ENCODE results near the gene JUP. TPM values are rescaled to one million over a fixed set of nuclear protein-coding genes. Genes with fewer than 3 reads are reported as not detected.
A peak's percentile ranks its signal among the peaks of the same experiment; 100 is the strongest.

Gene JUP
- polyA plus RNA-seq, 1 donor from 2014 or later, result 72.0 TPM

DNA sequence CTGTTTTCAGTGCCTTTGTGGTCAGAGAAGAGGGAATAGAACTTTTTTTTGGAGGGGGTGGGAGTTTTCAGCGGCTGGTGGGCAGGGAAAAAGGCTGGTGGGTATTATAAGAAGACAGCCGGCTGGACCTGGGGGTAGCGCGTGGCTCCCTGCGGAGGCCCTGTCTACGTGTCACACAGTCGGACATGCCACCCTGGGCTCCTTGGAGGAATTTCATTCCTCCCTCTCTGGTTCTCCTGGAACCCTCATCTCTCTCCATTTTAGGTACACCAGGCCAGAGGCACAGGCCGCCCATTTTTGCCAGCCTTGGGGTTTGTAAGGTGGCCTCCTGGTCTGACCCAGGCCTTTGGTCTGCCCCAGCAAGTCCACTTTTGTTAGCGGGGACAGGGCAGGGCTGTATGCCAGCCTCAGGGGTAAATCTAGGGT, 27.2 kb upstream of the JUP start:
- Mint-ChIP-seq H3K4me1 (peaks cover 0 to 11% (median 11%) of the 10 kb centered on the region in 3 donors), H3K27ac (peak overlapping the region in 1 of 3 donors; percentile 14), H3K36me3 (no peaks in the 10 kb centered on the region), H3K27me3 (peaks cover 8% of the 10 kb centered on the region), H3K4me3 (peak overlapping the region in 2 of 4 donors; percentile 82 to 93), H3K9me3 (no peaks in the 10 kb centered on the region)

DNA sequence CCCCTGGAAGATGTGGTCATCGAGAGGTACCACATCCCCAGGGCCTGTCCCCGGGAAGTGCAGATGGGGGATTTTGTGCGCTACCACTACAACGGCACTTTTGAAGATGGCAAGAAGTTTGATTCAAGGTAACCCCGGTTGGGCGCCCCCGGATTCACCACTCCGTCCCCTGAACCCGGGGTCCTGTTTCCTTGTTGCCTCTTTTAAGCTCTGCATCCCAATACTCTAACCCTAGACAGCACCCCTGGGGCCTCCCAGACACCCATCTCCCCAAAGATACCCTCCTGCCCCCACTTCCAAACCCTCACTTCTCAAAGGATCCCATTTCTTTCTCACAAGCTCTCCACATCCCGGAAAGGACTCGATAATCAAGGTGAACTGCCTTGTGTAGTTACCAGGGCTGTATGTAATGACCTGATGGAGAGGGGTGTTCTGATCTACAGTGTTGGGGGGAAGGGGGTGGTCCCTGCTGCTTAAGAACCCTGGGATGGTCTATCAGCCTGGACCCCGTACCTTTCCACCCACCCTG, 26.7 kb upstream of the JUP start:
- peak overlapping the region in 1 of 3 donors; percentile 31 for H3K27ac Mint-ChIP-seq

DNA sequence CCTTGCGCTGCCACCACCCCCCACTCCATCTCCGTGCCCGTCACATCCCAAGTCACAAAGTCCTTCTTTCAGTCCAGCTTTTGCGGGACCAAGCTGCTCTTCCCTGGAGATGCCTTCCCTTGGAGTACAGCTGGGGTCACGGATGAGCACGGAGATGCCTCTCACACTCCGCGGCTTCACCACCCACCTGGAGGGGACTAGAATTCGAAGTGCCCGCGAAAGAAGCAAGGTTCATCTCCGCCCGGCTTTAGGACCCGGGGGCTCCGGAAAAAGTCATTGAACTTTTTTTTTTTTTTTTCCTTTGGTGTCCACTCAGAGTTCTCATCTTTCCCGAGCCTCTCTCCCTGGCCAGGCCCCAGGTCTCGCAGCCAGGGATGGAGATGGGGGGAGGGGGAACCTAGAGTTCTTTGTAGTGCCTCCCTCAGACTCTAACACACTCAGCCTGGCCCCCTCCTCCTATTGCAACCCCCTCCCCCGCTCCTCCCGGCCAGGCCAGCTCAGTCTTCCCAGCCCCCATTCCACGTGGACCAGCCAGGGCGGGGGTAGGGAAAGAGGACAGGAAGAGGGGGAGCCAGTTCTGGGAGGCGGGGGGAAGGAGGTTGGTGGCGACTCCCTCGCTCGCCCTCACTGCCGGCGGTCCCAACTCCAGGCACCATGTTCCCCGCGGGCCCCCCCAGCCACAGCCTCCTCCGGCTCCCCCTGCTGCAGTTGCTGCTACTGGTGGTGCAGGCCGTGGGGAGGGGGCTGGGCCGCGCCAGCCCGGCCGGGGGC, 26.1 kb upstream of the JUP start, which contains the start of gene FKBP10:
Gene FKBP10 (plus strand): TSS at position 624 of the 771 bp plus-strand sequence. CDS start 31 bp downstream, at position 655.
- H3K27ac Mint-ChIP-seq, result peak within 1 kb of the TSS in 2 of 3 donors; percentile 66 to 89
- peaks cover 6% of the 10 kb centered on the region for H3K27me3 Mint-ChIP-seq
- no peaks in the 10 kb centered on the region for H3K36me3 Mint-ChIP-seq
- peak within 1 kb of the TSS; percentile 82 to 97 (median 90) for H3K4me3 Mint-ChIP-seq
- no peaks in the 10 kb centered on the region for H3K9me3 Mint-ChIP-seq
- H3K4me1 Mint-ChIP-seq, result peaks cover 0 to 11% (median 11%) of the 10 kb centered on the region in 3 donors

More for the DNA sequence above, 26.7 kb upstream of the JUP start:
- Mint-ChIP-seq H3K4me3 (peak overlapping the region; percentile 30 to 93 (median 76)), H3K4me1 (peaks cover 0 to 11% (median 11%) of the 10 kb centered on the region in 3 donors), H3K36me3 (no peaks in the 10 kb centered on the region), H3K27me3 (peaks cover 7% of the 10 kb centered on the region), H3K9me3 (no peaks in the 10 kb centered on the region)

DNA sequence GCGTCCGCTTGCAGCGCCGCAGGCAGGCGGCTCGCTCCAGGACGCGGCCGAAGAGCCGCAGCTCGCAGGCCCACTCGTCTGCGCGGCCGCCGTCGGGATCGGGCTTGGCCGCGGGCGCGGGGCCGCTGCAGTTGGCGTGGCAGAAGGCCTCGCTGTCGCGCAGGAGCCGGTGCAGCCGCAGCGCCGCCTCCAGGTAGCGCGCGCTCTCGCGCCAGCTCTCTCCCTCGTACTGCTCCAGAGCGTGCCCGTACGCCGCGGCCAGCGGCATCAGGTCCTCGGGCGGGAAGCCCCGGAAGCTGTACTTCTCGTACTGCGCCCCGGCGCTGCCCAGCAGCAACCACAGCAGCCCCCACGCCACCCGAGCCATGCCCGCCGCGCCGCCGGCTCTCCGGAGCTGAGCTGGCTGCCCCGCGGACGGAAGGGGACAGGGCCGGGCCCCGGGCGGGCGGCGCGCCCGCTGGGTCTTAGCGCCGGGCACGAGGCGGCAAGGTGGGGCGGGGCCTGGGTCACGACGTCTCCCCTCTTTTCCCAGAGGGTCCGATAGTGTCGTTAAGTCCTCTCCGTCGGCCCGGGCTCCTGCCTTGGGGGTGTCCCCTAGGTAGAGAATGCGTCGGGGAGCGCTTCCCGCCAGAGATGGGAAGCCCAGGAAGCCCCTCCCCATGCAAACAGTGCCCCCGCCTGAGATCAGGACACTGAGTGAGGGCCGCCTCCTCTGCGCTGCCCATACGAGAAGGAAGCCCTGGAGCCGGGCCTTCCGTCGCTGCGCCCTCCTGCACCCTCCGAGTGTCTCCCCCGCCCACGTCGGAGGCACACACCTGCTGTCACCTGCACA, 25.3 kb upstream of the JUP start, which contains the start of gene P3H4:
Gene P3H4 (minus strand): TSS at position 401 of the 832 bp plus-strand sequence. CDS start 34 bp downstream, at position 367.
- peak within 1 kb of the TSS; percentile 81 to 97 (median 90) for H3K4me3 Mint-ChIP-seq
- peak within 1 kb of the TSS; percentile 66 to 89 (median 74) for H3K27ac Mint-ChIP-seq
- H3K9me3 Mint-ChIP-seq, result no peaks in the 10 kb centered on the region
- H3K27me3 Mint-ChIP-seq, result peaks cover 6% of the 10 kb centered on the region
- no peaks in the 10 kb centered on the region for H3K36me3 Mint-ChIP-seq
- H3K4me1 Mint-ChIP-seq, result peaks cover 0 to 11% (median 11%) of the 10 kb centered on the region in 3 donors

DNA sequence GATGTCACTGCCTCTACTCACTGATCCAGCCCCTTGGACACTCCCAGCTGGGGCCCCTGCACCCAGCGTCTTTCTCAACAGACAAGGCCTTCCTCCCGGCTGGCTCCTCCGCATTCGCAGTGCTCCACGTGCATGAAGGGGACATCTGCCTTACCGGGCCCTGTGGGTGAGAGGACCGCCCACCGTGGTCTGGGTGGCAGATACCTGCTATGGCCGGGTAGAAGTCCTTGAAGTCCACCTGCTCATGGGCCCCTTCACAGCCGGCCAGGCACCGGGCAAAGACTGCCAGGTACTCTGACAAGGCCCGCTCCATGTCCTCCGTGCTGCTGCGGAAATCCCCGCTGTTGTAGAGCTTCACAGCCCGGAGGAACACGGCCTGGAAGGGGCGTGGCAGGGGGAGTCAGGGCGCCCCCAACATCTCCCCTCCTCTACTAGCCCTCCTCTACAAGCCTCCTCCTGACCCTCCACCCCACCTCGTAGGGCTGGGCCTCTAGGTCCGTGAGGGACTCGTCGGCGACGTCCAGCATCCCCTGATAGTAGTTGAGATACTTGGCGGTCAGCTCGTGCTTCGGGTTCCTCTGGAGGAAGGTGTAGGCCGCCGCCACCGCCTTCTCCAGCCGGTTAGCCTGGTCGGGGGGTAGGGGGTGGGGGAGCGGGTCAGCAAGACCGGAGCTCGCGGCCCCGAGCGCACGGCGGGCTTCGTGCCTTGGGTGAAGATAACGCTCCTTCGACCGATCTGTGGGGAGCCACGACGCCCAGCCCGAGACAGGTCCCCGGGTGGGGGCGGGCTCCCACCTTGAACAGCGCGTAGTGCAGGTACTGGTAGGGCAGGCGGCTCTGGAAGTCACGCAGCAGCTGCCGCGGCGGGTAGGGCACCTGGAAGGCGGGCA, 24.4 kb upstream of the JUP start:
- Mint-ChIP-seq H3K27me3 (peaks cover 7% of the 10 kb centered on the region), H3K4me3 (peak overlapping the region; percentile 81 to 88 (median 85)), H3K27ac (peak overlapping the region in 2 of 3 donors; percentile 14 to 74), H3K4me1 (peaks cover 0 to 11% (median 11%) of the 10 kb centered on the region in 3 donors), H3K9me3 (no peaks in the 10 kb centered on the region), H3K36me3 (no peaks in the 10 kb centered on the region)

DNA sequence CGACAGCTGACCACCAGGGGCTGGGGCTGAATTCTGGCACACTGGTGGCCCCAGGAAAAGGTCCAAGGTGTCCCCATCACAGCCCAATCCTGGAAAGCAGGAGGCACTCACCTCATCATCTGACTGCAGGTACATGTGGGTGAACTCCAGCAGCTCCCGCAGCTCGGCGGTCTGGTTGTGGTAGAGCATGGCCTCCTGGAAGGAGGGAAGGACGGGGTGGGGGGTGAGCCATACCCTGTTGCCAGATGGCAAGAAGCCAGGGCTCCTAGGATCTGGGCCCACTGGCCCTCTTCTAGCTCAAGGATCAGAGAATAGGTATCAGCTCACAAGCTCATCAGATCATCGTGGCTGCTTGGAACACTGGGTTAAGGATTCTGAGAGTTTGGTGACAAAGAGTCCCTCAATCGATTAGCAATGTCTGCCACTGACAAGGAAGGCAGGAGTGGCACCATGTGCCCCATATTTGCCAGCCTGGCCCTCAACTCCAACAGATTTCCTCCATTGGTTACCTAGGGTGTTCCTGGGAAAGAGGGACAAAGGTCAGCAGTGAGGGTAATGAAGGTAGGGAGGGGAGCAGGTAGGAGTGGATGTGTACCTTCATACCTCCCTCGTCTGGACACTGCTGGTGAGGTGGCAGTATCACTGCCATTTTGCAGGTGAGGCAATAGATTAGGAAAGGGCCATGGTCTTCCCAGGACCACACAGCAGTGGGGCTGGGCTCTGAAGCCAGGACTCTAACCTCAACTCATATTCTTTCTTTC, 20.4 kb upstream of the JUP start:
- H3K27ac Mint-ChIP-seq, result no peak overlapping the region
- H3K4me3 Mint-ChIP-seq, result no peak overlapping the region
- no peaks in the 10 kb centered on the region for H3K9me3 Mint-ChIP-seq
- peaks cover 5 to 8% (median 6%) of the 10 kb centered on the region in 3 donors for H3K4me1 Mint-ChIP-seq
- H3K36me3 Mint-ChIP-seq, result no peaks in the 10 kb centered on the region
- H3K27me3 Mint-ChIP-seq, result peaks cover 5% of the 10 kb centered on the region

DNA sequence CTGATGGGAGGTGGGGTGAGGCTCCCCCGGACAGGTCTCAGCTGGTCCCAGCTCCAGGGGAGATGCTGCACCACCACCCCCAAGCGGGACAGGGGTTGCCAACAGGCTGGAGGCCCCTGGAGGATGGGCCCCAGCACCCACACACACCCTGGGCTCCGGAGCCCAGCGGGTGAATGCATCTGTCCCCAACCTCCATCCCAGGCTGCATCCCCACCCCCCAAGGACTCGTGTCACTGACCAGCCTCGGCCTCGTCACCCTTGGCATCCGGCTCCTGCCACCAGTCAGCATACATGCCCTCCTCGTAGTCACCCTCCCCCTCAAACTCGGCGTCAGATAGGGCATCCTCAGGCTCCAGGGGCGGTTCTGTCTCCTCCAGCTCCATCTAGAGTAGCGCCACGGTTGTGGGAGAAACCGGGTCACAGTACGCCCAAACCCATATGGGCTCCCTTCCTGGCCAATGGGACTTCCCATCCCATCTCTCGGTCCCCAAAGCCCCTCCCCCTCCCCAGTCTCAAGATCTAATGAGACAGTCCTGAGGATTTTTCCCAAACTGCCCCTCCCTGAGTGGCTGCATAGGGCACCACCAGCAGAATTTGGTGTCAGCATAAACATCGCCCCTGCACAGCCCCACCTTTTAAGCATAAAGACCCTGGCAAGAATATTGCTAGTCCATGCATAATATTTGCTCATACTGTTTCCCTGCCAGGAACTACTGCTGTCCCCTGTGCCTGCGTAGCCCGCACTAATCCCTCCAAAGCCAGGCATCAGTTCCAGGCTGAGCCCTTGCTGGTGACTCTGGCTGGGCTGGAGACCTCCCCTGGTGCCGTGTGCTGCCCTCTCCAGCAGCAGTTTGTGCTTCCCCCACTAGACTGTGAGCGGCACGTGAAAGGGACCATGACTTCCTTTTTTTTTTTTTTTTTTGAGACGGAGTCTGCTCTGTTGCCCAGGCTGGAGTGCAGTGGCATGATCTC, 16.8 kb upstream of the JUP start:
- H3K27ac Mint-ChIP-seq, result peak overlapping the region in 1 of 3 donors; percentile 83
- H3K36me3 Mint-ChIP-seq, result peaks cover 2% of the 10 kb centered on the region
- H3K4me1 Mint-ChIP-seq, result peaks cover 11 to 15% (median 12%) of the 10 kb centered on the region in 3 donors
- no peaks in the 10 kb centered on the region for H3K9me3 Mint-ChIP-seq
- peak overlapping the region in 2 of 4 donors; percentile 48 to 52 for H3K4me3 Mint-ChIP-seq
- H3K27me3 Mint-ChIP-seq, result peaks cover 2% of the 10 kb centered on the region

DNA sequence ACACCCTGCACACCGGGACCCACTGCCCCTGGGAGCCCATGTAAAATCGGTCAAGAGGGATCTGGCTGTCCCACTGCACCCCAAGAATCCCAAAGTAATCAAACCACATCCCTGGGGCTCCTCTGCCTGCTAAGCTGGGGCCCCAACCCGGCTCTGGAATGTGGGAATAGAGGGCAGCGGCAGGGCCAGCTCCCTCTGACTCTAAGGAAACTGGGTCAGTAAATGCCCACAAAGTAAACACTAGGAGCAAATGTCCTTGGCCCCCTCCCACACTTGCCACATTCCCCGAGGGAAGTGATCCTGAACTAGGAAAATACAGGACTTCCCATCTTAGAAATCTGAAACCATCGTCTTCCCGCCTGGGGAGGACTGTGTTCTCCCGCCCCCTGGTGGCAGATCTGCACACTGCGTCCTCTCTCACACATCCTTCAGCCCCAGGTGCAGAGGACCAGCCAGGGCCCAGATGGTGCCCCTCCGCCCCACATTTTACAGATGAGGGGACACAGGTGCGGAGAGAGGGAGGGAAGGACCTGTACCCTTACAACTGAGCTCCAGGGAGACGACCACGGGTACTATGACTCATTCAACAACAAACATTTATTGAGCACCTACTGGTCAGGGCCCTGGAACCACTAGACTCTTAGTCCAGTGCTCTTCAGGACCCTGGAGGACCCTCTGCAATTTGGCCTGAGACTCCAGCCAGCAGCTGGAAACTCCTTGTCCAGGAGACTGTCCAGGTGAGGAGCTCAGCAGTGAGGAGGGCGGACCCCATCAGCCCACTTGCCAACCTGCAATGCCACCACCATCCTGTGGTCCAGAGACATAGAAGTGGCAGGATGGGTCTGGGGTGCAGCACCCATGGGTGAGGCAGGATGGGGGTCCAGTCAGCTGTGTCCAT, 15.1 kb upstream of the JUP start:
- peaks cover 2% of the 10 kb centered on the region for H3K36me3 Mint-ChIP-seq
- peaks cover 2% of the 10 kb centered on the region for H3K27me3 Mint-ChIP-seq
- no peak overlapping the region for H3K27ac Mint-ChIP-seq
- no peaks in the 10 kb centered on the region for H3K9me3 Mint-ChIP-seq
- H3K4me3 Mint-ChIP-seq, result peak overlapping the region in 2 of 4 donors; percentile 69 to 81
- H3K4me1 Mint-ChIP-seq, result peaks cover 11 to 15% (median 12%) of the 10 kb centered on the region in 3 donors

DNA sequence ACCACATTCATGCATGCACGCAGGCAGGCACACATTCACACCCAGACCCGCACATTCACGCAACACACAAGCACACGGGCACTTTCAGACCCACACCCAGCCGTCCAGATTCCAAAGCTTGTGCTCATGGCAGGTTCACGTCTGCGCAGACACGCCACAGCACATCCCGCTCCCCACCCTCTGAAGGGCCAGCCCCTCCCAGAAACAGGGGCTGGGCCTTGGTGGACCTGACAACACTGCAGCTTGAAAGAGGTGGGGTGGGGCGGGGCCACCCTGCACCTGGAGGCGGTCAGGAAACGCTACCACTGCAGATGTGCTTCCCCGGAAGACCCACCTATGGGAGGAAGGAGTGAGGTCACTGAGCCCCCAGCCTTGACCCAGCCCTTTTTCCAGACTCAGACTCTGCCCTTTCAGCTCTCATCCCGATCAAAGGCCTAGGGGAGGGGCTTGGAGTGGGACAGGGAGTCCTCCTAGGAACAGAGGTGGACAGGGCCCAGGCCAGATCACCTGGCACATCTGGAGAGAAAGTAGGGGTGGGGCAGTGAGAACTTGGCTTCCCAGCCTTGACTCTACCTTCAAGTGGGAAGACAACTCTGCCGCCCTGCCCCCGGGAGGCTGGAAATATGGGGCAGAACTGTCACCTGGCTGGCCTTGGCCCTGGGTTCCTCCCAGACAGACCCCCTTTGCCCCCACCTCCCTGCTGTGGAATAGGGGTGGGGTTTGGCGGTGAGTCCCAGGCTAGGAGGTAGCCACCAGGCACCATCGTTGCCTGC, 14.3 kb upstream of the JUP start:
- H3K27ac Mint-ChIP-seq, result no peak overlapping the region
- H3K27me3 Mint-ChIP-seq, result no peaks in the 10 kb centered on the region
- peak overlapping the region in 2 of 4 donors; percentile 54 to 69 for H3K4me3 Mint-ChIP-seq
- H3K4me1 Mint-ChIP-seq, result peaks cover 11 to 15% (median 12%) of the 10 kb centered on the region in 3 donors
- H3K36me3 Mint-ChIP-seq, result peaks cover 2% of the 10 kb centered on the region
- H3K9me3 Mint-ChIP-seq, result no peaks in the 10 kb centered on the region

DNA sequence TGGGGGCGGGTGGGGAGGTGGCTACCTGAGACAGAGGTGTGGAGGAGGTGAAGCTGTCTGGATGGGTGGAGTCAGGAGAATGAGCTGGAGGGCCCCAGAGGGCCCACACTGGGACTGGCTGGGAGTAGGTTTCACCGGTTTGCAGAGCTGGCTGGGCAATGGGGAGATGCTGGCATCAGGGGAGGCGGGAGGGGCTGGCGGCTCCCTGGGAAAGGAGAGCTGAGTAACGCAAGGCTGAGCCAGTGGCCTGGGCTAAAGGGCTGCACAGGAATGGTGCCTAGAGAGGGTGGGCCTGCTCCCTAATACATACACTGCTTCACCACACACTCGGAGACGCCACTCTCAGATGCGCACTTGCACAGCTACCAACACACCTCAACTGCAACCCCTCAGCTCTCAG, 12.9 kb upstream of the JUP start:
- no peaks in the 10 kb centered on the region for H3K27me3 Mint-ChIP-seq
- peaks cover 11 to 15% (median 12%) of the 10 kb centered on the region in 3 donors for H3K4me1 Mint-ChIP-seq
- no peak overlapping the region for H3K27ac Mint-ChIP-seq
- no peak overlapping the region for H3K4me3 Mint-ChIP-seq
- peaks cover 2% of the 10 kb centered on the region for H3K36me3 Mint-ChIP-seq
- no peaks in the 10 kb centered on the region for H3K9me3 Mint-ChIP-seq

DNA sequence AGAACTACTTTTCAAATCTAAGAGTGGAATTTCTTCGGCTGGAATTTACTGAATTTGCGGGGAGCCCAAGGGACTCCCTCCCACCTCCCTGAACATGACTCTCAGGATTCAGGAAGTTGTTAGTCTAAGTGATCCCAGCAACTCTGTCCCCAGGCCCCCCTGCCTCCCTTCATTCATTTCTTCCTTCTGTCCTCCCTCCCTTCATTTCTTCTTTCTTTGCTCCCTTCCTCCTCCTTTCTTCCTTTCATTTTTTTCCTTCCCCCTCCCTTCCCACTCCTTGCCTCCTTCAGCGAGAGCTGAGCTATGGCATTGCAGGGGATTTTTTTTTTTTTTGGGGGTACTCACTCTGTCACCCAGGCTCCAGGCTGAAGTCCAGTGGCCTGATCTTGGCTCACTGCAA, 10.9 kb upstream of the JUP start:
- H3K4me1 Mint-ChIP-seq, result peaks cover 5 to 10% (median 9%) of the 10 kb centered on the region in 3 donors
- H3K27ac Mint-ChIP-seq, result peak overlapping the region in 1 of 3 donors; percentile 67
- no peak overlapping the region for H3K4me3 Mint-ChIP-seq
- H3K36me3 Mint-ChIP-seq, result peaks cover 2% of the 10 kb centered on the region
- no peaks in the 10 kb centered on the region for H3K27me3 Mint-ChIP-seq
- no peaks in the 10 kb centered on the region for H3K9me3 Mint-ChIP-seq

All from IgD-negative memory B cell (primary cell).